ENCODE data around the gene ATP11A. TPM values are rescaled to one million over a fixed set of nuclear protein-coding genes. Genes with fewer than 3 reads are reported as not detected.

Gene ATP11A
- total and polyA plus RNA-seq, 2 experiments from 2014 or later: 28.7 to 30.8 TPM

- Histone ChIP-seq H3K9me2 (replicated peaks; ENCODE audit: insufficient read depth) (no peaks in the 10 kb centered on the region), H3K27me3 (no peaks in the 10 kb centered on the region), H3K36me3 (replicated peaks; ENCODE audit: insufficient read depth, low read depth) (no peaks in the 10 kb centered on the region), H3K4me1 (ENCODE audit: insufficient read depth) (no peaks in the 10 kb centered on the region), H3K9me3 (ENCODE audit: low read depth) (no peaks in the 10 kb centered on the region), H3K4me2 (no peak overlapping the region), H3K27ac (peak overlapping the region; percentile 76), H4K20me1 (ENCODE audit: insufficient read depth, poor library complexity, severe bottlenecking) (peaks cover 17% of the 10 kb centered on the region), H2AFZ (no peak overlapping the region), H3K79me2 (peaks cover 98% of the 10 kb centered on the region), H3K4me3 (no peak overlapping the region)
- DNase-seq (ENCODE audit: low spot score): peak; percentile 52
- no peak for TF ChIP-seq EZH2phosphoT487 (IDR thresholded peaks at IDR 0.05; ENCODE audit: low read depth, severe bottlenecking, unreplicated experiment)
- TF ChIP-seq EZH2 (IDR thresholded peaks at IDR 0.05; ENCODE audit: borderline replicate concordance): no peak
- no peak for TF ChIP-seq CTCF (IDR thresholded peaks at IDR 0.05; ENCODE audit: poor library complexity)
- WGBS (ENCODE audit: low lambda C conversion rate, missing lambda C conversion rate): 66% methylated on average over 19 of the region's 19 CpGs
These were observed 50.8 kb downstream of the ATP11A start for GRCh38 chr13:112740502-112741131.

GRCh38 chr13:112741185-112741755 is 51.4 kb downstream of the ATP11A start:
- TF ChIP-seq CTCF (IDR thresholded peaks at IDR 0.05; ENCODE audit: poor library complexity) (no peak), EZH2phosphoT487 (IDR thresholded peaks at IDR 0.05; ENCODE audit: low read depth, severe bottlenecking, unreplicated experiment) (no peak), EZH2 (IDR thresholded peaks at IDR 0.05; ENCODE audit: borderline replicate concordance) (no peak)
- Histone ChIP-seq H3K79me2 (peaks cover 98% of the 10 kb centered on the region), H3K9me2 (replicated peaks; ENCODE audit: insufficient read depth) (no peaks in the 10 kb centered on the region), H4K20me1 (ENCODE audit: insufficient read depth, poor library complexity, severe bottlenecking) (peaks cover 17% of the 10 kb centered on the region), H3K27ac (peak overlapping the region; percentile 76), H3K4me2 (no peak overlapping the region), H3K4me1 (ENCODE audit: insufficient read depth) (no peaks in the 10 kb centered on the region), H3K4me3 (no peak overlapping the region), H3K27me3 (no peaks in the 10 kb centered on the region), H3K9me3 (ENCODE audit: low read depth) (no peaks in the 10 kb centered on the region), H2AFZ (no peak overlapping the region), H3K36me3 (replicated peaks; ENCODE audit: insufficient read depth, low read depth) (no peaks in the 10 kb centered on the region)
- DNase-seq (ENCODE audit: low spot score): no peak
- WGBS (ENCODE audit: low lambda C conversion rate, missing lambda C conversion rate): 93% methylated on average over 9 of the region's 15 CpGs

- no peak for TF ChIP-seq EZH2phosphoT487 (IDR thresholded peaks at IDR 0.05; ENCODE audit: low read depth, severe bottlenecking, unreplicated experiment)
- peaks cover 98% of the 10 kb centered on the region for H3K79me2 ChIP-seq
These were observed 52.2 kb downstream of the ATP11A start for GRCh38 chr13:112741835-112742570.

GRCh38 chr13:112742583-112742982 is 52.7 kb downstream of the ATP11A start:
- no peak overlapping the region for H2AFZ ChIP-seq

More at GRCh38 chr13:112741835-112742570, 52.2 kb downstream of the ATP11A start:
- peaks cover 22% of the 10 kb centered on the region for H4K20me1 ChIP-seq (ENCODE audit: insufficient read depth, poor library complexity, severe bottlenecking)
- no peak overlapping the region for H3K4me2 ChIP-seq
- H3K4me3 ChIP-seq: no peak overlapping the region
- no peak overlapping the region for H2AFZ ChIP-seq
- WGBS (ENCODE audit: low lambda C conversion rate, missing lambda C conversion rate): 87% methylated on average over 13 of the region's 18 CpGs
- no peak for DNase-seq (ENCODE audit: low spot score)
- H3K27me3 ChIP-seq: no peaks in the 10 kb centered on the region
- no peaks in the 10 kb centered on the region for H3K9me3 ChIP-seq (ENCODE audit: low read depth)
- H3K9me2 ChIP-seq (replicated peaks; ENCODE audit: insufficient read depth): no peaks in the 10 kb centered on the region
- no peak overlapping the region for H3K27ac ChIP-seq
- no peaks in the 10 kb centered on the region for H3K36me3 ChIP-seq (replicated peaks; ENCODE audit: insufficient read depth, low read depth)
- no peaks in the 10 kb centered on the region for H3K4me1 ChIP-seq (ENCODE audit: insufficient read depth)

More at GRCh38 chr13:112742583-112742982, 52.7 kb downstream of the ATP11A start:
- no peaks in the 10 kb centered on the region for H3K9me3 ChIP-seq (ENCODE audit: low read depth)
- no peaks in the 10 kb centered on the region for H3K4me1 ChIP-seq (ENCODE audit: insufficient read depth)
- H3K36me3 ChIP-seq (replicated peaks; ENCODE audit: insufficient read depth, low read depth): no peaks in the 10 kb centered on the region
- 94% methylated on average over 14 of the region's 14 CpGs for WGBS (ENCODE audit: low lambda C conversion rate, missing lambda C conversion rate)
- TF ChIP-seq CTCF (IDR thresholded peaks at IDR 0.05; ENCODE audit: poor library complexity) (no peak), EZH2phosphoT487 (IDR thresholded peaks at IDR 0.05; ENCODE audit: low read depth, severe bottlenecking, unreplicated experiment) (no peak), EZH2 (IDR thresholded peaks at IDR 0.05; ENCODE audit: borderline replicate concordance) (no peak)
- DNase-seq (ENCODE audit: low spot score): no peak
- no peak overlapping the region for H3K4me3 ChIP-seq
- H3K27ac ChIP-seq: no peak overlapping the region
- H3K9me2 ChIP-seq (replicated peaks; ENCODE audit: insufficient read depth): no peaks in the 10 kb centered on the region
- peaks cover 98% of the 10 kb centered on the region for H3K79me2 ChIP-seq
- H3K27me3 ChIP-seq: no peaks in the 10 kb centered on the region
- H3K4me2 ChIP-seq: no peak overlapping the region
- H4K20me1 ChIP-seq (ENCODE audit: insufficient read depth, poor library complexity, severe bottlenecking): peaks cover 25% of the 10 kb centered on the region
